Activated CD4-positive, alpha-beta T cell treated with anti-CD3 and anti-CD28 coated beads, Interleukin-2, Interleukin-4, amounts not matched to agents 100 ng/mL and 50 ng/mL, durations not matched to agents 16 hours and 8 hours (primary cell): ENCODE data around the gene ZNF746.

Source experiments
- DNase-seq: peaks from one replicate; pipeline ENCODE4 v3.0.0-alpha.2; 2020; ENCODE audit warnings: low spot score

The ZNF746 gene

GRCh38 chr7:149427096-149427680, 70.4 kb downstream of the ZNF746 start:
- no peak for DNase-seq

- no peak for DNase-seq
Measured at GRCh38 chr7:149423449-149424110, 74.0 kb downstream of the ZNF746 start.

GRCh38 chr7:149422914-149423301, 74.7 kb downstream of the ZNF746 start:
- DNase-seq = no peak
